ENCODE measurements around the gene LST1.
"Not testable (repeated sequence)": the region's sequence is repeated elsewhere in the genome, so short reads cannot be mapped to it uniquely, and the experiment has no call there.

LST1 gene

DNA sequence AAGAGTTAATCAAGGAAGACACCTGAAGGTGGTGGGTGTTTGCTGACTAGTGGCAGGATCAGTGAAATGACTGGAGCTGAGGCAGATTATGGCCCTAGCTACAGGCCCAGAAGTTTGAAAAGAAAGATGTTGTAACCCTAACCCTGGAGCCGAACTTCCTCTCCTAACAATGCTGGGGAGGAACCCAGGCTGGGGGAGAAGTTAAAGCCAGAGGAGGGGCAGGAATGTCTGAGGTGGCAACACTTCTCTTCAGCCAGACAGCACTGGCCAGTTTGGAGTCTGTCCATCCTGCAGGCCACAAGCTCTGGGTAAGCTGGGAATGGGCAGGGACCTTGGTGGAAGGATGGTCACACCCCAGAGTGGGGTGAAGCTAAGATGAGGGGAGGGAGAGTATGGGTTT is at the start of gene LST1:
LST1 (plus strand) TSS at position 270 of the 400 bp plus-strand sequence. CDS start 1,023 bp downstream, outside the sequence.
- DNase-seq (ENCODE audit: low spot score) = no peak

DNA sequence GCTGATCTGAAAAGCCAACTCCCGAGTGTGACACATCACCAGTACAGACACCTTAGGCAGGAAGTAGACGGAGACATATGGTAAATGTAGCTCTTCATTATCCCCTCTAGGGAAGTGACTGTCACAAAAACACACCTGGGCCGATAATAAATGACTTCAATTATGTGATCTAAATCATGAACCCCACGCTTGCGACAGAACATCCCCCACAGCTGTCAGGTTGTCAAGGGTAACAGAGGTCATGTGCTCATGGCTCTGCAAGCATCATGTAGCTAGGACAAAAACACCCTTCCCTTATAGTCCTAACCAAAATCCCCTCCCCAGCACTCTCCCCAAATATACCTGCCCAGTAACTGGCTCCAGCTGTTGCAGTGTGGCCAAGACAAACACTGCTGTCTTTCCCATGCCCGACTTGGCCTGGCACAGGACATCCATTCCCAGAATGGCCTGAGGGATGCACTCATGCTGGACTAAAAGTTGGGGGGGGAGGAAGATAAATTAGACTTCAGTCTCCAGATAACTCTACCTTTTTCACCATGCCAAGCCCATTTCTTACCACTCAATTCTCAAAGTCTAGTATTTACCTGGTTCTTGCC is 47.2 kb upstream of the LST1 start:
- no peak for DNase-seq (ENCODE audit: low spot score)

DNA sequence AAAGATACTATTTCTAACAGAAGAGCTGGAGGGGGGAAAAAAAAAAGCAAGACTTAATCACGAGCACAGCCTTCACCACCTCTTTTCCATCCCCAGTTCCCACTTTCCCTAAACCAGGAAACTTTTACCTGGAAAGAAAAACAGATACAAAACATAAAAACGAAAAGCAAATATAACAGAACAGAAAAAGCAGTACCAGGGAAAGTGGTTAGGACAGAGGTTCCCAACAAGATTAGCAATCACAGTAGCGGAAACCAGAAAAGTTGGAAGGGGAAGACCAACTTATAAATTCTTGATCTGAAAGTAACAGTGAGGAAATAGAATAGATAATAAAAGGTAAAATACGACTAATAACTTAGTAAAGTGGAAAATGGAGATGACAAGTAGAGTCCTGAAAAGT is 45.4 kb upstream of the LST1 start:
- no peak for DNase-seq (ENCODE audit: low spot score)

DNA sequence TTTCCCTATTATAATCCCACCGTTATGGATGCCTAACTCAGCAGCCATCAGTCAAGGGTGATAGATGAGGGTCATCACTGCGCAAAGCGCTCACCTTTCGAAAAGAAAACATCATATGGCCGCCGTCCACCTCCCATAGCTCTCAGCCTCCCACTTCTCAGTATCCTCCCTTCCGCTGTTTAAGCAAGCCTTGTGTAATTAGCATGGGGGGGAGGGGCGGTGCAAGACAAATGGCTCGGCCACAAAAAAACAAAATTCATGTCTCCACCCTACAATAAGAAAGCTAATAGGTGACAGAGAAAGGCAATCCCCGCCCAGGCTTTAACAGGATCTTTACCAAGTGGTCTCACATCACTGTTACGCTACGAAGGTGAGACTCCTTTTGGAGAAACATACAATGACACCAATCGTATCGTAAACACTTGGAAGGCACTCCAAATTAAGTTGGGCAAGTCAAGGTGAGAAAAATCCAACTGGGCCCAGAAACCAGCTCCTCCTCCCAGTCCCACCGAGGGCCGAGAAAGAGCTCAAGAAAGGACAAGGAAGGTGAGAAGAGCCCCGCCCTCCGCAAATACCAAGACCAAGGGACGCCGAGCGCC is 44.9 kb upstream of the LST1 start:
- peak; percentile 42 for DNase-seq (ENCODE audit: low spot score)

DNA sequence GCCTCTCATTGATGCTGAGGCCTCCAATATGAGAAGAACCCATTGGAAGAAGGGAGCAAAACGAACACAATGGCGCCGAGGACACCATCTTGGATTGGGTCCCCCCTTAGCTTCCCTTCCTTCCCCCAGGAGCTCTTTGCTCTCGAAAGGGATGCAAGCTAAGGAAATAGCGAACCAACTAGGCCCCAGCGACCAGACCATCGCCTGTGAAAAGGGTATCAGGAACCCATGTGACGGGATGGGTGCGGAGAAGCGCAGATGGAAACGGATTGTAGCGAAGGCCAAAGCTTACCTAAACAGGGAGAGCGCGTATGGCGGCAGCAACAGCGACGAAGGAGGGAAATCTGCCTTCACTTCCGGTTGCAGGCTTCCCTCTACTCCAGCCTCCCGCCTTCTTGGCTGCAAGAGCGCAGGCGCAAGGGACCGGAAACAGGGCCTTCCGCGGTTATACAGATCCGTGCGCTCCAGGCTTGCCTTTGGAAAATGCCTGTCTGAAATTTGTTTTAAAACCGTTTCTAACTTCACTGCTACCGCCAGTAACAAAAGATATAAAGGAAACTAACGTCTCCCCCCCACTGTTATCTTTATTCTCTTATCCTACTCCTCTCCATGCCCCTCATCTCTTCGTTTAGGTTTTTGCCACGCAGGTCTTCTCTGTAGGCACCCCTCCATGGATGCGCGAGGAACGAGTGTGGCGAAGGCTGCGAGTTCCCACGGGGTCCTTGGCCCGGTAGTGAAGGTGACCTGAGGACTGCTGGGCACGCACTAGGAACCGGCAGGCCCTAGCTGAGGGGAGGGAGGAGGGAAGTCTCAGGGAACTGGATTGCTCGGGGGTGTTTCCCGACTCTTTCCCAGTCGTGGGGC is 44.2 kb upstream of the LST1 start, which contains the start of gene DDX39B:
DDX39B (minus strand) TSS at position 346 of the 864 bp plus-strand sequence. CDS start 1,471 bp downstream, outside the sequence.
- DNase-seq (ENCODE audit: low spot score) = peak; percentile 97

DNA sequence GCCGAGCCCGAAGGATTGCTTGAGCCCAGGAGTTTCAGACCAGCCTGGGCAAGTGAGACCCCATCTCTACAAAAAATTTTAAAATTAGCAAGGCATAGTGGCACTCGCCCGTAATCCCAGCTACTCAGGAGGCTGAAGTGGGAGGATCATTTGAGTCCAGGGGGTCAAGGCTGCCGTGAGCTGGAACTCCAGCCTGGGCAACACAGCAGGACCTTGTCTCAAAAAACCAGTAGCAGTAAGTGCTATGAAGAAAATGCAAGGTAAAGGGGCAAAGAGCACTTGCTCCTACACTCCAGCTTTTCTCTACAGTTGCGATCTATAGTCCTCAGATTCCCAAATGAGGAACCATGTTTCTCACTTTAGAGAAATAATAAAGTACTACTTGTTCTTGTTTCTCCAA is 42.4 kb upstream of the LST1 start:
- no peak for DNase-seq (ENCODE audit: low spot score)

DNA sequence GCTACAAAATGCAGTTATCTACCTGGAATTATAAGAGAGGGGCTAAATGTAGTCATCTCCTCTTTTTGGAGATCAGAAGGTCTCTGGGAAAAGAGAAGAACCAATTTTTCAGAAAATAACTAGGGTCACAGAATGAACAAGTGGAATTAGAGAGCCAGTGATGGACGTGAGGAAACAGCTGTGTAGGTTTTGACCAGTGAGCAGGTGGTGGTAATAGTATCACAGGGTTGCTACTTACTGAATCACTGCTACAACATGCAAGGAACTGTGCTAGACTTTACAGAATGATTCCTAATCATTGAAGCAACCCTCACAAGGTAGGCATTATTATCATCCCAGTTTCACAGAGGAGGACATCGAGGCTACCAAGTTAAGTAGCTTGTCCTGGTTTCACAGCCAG is 41.4 kb upstream of the LST1 start:
- no peak for DNase-seq (ENCODE audit: low spot score)

DNA sequence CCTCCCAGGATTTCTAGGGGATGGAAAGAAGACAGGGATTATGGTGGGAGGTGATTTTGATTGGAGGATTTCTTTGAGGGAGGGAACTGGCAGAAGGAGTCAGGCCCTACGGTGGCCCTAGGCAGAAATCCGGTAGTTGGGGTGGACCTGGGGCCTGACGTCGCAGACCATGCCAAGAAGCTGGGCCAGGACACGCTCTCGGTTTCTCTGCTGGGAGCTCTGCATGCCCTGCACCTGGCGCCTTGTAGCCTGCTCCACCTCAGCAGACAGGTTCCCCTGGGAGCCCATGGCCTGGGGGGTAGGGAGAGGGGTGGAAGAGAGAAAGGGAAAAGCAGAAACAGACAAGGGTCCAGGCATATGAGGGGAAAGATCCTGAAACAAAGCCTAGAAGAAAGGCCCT is 40.8 kb upstream of the LST1 start:
- no peak for DNase-seq (ENCODE audit: low spot score)

DNA sequence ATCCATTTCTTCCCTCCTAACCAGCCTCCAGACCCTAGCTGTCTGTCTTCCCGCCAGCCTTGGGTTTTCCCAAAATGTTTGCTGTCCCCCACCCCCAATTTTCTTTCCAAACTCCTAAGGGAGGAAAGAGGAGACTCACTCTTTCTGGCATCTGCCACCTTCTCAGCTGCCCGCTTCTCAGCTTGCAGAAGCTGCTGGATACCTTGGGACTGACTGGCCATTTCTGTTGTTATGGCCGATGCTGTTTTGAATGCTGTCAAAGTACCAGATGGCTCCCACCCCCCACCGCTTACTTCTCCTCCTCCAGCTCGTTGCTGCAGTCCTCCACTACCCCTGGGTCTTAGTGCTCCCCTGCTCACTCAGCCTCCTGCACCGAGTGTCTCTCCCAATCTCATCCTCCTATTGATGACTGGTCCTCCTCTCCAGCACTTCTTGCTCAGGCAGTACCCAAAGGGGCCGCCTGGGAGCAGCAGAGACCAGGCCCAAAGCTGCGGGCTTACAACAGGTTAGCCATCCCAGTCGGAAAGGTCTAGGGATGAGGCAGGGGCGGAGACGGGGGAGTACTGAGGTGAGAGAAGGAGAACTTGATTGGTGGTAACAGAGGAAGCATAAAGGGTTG is 39.6 kb upstream of the LST1 start, which contains the start of gene ATP6V1G2:
ATP6V1G2 (minus strand) TSS at position 270 of the 619 bp plus-strand sequence; CDS start at position 221, 49 bp downstream.
- DNase-seq (ENCODE audit: low spot score) = peak; percentile 83

DNA sequence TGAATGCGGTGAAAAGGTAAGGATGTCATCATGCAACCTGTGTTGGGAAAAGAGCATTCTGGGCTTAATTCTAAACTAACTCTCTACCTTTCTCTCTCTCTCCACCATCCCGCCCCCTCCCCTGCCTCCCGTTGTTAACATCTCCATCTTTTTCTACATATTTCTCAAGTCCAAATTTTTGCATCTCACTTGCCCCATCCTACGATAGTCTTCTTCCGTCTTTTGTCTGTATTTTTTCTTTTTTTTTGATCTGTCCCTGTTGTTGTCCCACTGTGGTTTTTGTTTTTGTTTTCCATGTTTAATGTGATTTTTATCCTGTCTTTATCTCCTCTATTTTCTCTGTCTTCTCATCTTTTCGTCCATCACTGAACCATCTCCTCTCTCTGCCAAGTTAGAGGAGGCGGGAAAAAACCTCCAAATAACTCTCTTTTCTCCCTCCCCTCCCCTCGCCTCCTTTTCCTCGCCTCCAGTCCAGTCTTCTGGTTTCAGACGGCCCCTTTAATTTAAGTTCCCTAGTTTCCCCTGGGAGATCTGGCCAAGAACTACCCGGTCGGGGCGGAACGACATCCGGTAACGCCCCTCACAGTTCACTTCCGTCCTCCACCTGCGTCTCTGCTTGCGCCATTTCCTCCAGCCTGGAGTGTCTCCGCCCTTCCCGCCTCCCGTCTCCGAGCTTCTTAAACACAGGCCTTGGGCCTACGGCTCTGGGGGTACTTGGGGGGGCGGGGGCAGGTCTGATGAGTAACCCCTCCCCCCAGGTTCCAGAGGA is 38.9 kb upstream of the LST1 start, which contains the start of gene NFKBIL1:
NFKBIL1 (plus strand) TSS at position 651 of the 769 bp plus-strand sequence; CDS start at position 738, 87 bp downstream.
- peak; percentile 93 for DNase-seq (ENCODE audit: low spot score)

DNA sequence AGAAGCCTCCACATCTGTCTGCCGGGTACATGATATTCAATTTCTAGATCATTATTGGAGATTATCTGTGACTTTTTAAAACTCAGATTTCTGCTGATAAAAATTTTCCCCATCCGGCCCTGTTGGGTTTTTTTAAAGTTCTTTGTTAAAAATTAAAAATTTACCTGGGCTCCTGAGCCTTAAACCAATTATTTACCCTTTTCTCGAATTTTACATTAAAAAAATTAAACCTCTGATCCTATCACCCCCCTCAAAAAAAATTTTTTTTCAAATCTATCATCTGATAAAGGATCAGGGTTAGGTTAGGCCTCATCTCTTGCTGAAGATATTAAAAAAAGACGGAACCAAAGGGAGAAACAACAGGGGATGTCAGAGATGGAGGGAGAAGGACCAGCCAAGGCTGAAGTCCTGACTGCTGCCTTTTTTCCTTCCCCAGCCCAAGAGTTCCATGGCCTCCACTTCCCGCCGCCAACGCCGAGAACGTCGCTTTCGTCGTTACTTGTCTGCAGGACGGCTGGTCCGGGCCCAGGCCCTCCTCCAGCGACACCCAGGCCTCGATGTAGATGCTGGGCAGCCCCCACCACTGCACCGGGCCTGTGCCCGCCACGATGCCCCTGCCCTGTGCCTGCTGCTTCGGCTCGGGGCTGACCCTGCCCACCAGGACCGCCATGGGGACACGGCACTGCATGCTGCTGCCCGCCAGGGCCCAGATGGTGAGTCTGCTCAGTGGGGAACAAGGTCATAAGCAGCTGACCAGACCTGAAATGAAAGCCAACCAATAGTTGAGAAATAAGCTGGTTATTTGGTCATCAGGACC is 38.1 kb upstream of the LST1 start:
- no peak for DNase-seq (ENCODE audit: low spot score)

DNA sequence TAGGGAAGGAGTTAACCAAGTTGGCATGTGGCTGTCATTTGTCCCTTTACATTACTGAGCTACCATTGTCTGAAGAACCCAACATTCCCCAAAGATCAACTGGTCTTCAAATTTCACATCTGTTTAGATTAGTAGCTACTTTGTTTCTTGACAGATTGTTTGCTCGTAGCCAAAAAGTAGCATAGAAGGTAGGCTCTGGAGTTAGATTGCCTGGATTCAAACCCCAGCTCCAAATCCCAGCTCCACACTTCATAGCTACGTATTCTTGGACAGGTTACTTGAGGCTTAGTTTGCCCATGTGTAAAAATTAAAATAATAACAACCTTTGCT is 37.6 kb upstream of the LST1 start:
- no peak for DNase-seq (ENCODE audit: low spot score)

DNA sequence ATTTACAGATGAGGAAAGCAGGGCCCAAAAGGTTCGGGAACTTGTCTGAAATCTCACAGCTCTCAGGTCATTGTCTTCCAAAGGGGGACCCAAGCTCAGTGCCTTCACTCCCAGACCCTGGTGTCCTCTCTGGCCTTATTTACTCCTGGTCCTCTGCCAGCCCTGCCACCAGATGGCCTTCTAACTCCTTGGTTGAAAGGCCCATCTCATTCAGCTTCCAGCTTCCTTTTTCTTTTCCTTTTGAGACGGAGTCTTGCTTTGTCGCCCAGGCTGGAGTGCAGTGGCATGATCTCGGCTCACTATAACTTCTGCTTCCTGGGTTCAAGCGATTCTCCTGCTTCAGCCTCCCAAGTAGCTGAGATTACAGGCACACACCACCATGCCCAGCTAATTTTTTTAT is 34.7 kb upstream of the LST1 start:
- DNase-seq (ENCODE audit: low spot score) = not testable (repeated sequence)

DNA sequence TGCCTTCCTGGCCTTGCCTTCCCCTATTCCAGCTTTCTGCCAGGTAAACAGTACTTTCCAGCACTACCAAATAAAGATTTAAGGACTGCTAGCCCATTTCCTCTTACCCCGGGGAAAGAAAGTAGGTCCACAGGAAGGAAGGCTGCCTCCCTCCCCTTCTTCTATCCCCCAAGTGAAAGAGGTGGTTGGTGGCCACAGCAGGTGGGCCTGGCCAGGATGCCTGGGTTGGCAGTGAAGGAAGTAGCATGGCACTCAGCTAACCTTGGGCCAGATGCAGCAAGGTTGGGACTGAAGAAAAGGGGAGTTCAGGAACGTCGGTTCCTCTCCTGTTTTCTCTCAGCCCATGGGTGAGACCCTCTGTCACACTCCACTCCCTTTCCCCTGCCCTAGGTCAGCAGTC is 29.8 kb upstream of the LST1 start:
- DNase-seq (ENCODE audit: low spot score) = no peak

DNA sequence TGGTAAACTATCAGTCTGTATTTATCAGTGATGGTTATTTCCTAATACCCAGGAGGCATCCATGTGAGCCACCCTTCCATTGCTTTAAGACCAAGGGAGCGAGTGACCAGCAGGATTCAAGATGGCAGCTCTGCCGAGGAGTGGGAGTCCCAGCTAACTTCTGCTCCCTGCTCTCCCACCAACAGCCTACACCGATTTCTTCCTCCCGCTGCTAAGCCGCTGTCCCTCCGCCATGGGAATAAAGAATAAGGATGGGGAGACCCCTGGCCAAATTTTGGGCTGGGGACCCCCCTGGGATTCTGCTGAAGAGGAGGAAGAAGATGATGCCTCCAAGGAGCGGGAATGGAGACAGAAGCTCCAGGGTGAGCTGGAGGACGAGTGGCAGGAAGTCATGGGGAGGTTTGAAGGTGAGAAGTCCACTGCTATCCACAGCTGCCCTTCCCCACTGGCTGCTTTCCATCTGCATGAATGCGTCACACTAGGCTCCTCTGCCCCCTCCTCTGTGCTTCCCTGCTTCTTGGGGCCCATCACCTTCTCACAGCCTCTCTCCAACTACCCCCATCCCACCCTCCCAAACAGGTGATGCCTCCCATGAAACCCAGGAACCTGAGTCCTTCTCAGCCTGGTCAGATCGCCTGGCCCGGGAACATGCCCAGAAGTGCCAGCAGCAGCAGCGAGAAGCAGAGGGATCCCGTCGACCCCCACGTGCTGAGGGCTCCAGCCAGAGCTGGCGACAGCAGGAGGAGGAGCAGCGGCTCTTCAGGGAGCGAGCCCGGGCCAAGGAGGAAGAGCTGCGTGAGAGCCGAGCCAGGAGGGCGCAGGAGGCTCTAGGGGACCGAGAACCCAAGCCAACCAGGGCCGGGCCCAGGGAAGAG is 28.4 kb upstream of the LST1 start:
- no peak for DNase-seq (ENCODE audit: low spot score)

DNA sequence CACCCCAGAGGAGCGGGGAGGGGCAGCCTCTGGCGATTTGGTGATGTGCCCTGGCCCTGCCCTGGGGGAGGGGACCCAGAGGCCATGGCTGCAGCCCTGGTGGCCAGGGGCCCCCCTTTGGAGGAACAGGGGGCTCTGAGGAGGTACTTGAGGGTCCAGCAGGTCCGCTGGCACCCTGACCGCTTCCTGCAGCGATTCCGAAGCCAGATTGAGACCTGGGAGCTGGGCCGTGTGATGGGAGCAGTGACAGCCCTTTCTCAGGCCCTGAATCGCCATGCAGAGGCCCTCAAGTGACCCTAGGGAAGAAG is 27.8 kb upstream of the LST1 start:
- no peak for DNase-seq (ENCODE audit: low spot score)

DNA sequence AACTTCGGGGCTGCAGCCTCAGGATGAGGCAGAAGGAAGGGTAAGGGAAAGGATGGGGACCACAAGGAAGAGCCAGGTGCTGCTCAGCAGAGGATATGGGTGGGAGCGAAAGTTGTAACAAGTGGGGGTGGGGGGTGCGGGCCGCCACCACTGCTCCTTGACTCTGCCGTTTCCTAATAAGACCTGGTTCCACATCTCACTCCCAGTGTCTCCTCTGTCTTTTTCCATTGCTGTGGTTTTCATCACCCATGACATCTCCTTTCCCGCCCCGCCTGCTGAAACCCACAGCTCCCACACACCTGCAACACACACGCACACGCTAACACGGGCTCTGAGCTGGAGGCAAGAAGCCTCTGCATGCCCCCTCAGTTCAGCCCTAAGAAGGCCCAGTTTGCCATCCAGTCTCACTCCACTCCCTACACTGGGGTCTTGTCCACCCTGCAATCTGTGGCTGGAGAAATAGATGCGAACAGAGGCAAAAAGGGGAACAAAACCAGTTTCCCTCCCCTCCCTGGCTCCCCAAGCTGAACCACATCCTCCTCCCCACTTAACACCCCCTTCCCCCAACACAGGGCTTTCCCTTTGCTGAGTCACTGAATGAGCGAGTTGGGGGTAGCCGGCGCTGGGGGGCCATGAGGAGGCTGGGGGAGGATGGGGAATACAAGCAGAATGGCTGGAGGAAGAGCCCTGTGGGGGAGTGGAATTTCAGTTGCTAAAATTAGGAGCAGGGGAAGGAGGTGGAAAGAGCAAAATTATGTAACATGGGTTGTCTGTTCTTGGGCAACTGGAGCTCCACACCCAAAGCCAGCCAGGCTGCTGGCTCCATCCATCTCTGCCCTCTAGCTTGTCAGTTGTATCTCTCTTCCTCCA is 27.2 kb upstream of the LST1 start:
- DNase-seq (ENCODE audit: low spot score) = no peak

DNA sequence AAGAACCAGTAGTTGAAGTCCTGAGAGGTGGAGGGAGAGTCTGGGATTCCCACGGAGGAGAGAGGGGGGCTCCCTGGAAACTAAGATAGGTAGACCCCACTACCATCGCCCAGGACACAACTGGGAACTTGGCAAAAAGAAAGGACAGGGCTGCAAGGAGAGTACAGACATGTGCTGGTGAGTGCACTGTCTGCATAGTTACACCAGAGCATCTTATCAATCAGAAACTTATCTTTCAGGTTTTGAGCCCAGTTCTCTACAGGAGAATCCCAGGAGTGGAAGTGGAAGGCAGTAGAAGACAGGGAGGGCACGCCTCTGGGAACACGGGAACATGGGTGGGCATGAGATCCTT is 26.5 kb upstream of the LST1 start:
- DNase-seq (ENCODE audit: low spot score) = no peak
